ENCODE measurements around the gene PLEKHF1.

PLEKHF1 gene

DNA sequence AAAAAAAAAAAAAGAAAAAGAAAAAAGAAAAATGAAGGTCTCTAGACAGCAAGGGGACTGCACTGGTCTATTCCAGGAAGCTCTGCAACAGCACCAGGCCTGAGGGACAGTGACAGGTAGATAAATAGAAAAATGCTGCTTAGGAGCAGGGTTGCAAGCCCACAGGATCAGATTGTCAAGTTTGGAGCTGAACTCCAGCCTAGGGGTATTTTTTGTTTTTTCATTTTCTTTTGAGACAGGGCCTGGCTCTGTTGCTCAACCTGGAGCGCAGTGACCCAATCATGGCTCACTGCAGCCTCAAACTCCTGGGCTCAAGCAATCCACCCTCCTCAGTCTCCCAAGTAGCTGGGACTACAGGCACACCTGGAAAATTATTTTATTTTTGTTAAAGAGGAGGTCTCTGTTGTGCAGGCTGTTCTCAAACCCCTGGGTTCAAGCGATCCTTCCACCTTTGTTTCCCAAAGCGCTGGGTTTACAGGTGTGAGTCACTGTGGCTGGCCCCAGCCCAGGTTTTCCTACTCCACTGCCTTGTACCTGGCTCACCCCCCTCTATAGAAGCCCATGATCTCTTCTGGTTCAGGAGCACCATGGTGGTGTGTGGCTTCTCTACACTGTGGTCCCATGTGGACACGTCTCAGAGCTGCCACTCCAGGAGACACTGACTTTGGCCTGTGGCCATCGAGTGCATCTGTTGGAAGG, 35.3 kb upstream of the PLEKHF1 start:
- TF ChIP-seq, protein P1, sequence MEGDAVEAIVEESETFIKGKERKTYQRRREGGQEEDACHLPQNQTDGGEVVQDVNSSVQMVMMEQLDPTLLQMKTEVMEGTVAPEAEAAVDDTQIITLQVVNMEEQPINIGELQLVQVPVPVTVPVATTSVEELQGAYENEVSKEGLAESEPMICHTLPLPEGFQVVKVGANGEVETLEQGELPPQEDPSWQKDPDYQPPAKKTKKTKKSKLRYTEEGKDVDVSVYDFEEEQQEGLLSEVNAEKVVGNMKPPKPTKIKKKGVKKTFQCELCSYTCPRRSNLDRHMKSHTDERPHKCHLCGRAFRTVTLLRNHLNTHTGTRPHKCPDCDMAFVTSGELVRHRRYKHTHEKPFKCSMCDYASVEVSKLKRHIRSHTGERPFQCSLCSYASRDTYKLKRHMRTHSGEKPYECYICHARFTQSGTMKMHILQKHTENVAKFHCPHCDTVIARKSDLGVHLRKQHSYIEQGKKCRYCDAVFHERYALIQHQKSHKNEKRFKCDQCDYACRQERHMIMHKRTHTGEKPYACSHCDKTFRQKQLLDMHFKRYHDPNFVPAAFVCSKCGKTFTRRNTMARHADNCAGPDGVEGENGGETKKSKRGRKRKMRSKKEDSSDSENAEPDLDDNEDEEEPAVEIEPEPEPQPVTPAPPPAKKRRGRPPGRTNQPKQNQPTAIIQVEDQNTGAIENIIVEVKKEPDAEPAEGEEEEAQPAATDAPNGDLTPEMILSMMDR (IDR thresholded peaks at IDR 0.05): no peak

DNA sequence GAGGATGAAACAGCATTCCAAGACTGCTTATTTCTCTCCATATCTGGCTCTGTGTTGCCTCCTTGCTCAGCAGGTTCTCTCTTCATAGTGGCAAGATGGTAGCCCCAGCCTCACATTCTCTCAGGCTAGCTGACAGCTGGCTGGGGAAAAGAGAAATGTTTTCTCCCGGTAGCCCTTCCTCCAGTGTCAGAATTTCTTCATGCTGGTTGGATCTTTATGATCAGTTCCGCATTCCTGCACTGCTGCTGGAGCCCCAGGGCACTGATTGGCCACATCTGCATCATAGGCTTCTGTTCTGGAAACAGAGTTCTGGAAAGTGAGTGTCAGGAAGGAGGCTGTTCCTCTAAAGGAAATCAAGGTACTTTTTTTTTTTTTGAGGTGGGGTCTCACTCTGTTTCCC, 34.6 kb upstream of the PLEKHF1 start:
- TF ChIP-seq, protein P1 (IDR thresholded peaks at IDR 0.05): no peak

DNA sequence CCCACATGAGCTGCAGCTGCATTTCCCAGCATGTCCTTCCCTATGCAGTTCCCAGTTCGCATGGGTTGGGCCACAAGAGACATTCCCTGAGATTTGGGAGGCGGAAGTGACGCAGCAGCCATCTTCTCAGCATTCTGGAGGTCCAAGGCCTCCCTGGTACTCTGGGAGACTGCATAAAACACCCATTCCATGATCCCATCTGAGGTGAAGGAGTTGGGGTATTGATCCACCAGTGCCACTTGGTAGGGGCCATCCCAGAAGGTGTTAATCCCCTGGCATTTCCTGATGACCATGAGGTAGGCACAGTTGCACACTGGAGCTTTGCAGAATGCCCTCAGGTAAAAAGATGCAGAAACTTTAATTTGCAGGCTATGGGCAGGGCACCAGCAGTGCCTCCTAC, 33.8 kb upstream of the PLEKHF1 start:
- TF ChIP-seq, protein P1 (IDR thresholded peaks at IDR 0.05): no peak

DNA sequence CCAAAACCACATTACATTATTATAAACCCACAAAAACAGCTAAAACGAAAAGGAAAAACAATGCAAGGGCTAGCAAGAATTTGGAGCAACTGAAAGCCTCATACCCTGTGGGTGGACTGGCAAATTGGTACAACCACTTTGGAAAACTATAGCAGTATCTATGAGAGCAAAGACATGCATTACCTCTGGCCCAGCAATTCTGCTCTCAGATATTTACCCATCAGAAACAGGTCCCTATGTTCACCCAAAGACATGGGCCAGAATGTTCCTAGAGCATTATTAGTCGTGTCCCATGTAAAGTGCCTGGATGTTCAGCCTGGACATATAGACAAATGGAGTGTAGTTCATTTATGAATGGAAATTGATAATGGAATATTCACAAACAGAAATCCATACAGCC, 31.3 kb upstream of the PLEKHF1 start:
- TF ChIP-seq, protein P1 (IDR thresholded peaks at IDR 0.05): no peak

DNA sequence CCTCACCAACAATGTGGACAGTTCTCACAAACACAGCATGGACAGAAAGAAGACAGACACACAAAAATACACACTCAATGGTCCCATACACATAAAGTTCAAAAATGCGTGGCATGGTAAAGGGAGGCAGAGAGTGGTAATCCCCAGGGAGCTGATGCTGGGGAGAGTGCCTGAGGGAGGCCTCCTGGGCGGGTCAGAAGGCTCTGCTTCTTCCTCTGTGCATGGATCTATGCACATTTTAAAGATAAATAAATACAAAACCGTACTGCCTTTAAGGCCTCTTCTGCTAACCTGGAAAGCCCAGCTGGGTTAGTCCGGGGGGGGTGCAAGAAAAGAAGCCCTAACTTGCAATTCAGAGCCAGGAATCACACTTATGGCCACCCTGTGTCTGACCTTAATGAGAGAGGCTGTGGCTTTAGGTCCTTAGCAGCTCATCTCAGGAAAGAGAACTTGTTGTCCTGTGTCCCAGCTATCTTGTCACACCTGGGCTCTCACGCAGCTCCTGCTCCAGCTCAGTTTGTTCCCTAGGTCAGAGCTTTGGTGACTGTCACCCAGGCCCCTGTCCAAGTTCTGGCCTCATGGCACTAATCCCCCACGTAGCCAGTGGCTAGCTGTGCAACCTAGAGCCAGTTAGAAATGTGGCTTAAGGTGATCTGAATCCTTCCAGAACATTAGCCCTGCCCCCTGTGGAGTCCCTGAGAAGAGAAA, 30.7 kb upstream of the PLEKHF1 start:
- TF ChIP-seq, protein P1 (IDR thresholded peaks at IDR 0.05): no peak

DNA sequence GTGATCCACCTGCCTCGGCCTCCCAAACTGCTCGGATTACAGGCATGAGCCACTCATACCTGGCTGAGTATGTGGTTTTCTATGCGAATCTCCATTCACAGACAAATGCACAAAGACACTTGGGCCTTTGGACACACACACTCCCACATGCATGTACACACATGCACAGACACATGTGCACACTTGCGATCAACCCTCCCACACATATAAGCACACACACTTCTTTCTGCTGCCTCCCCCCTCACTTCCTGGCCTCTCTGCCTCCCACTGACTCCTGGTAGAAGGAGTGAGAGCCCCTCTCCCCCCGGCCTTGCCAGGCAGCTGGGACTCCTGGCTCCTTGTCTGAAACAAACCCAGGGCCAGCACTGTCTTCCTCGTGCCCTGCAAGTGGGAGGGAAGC, 29.3 kb upstream of the PLEKHF1 start:
- TF ChIP-seq, protein P1 (IDR thresholded peaks at IDR 0.05): no peak

DNA sequence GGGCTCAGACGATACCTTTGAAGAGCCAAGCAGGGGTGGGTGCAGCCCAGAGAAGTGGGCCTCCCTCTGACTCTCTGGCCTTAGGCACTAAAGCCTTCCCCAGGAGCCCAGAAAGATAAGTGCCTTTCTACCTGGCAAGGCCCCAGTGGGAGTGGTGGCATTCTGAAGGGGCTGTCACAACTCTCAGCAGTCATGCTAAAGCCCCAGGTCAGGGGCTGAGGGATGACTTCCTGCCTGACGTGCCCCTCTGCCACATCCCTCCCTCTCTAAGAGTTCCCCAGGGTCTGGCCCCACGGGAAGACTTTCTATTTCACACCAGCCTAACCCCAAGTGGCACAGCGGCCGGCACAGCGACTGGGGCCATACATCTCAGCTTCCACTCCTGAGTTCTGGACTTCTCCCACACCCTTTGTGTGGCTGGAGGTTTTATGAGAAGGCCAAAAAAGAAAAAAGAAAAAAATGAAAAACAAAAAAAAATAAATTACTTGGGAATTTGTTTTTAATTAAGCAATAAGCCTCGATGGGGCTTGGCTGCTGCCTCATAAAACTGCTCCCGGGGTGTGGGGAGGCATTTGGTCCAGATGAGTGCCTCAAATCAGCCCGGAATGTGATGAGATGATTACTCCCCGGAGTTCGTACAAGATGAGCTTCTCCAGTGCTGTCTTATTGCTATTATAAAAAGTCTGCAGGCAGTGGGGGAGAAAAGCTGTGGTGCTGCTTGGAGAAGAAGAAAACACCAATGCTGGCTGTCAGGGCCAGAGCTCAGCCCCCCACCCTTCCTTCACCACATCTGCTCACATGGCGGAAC, 28.5 kb upstream of the PLEKHF1 start:
- TF ChIP-seq, protein P1 (IDR thresholded peaks at IDR 0.05): no peak
